ENCODE measurements around the gene TBC1D22B.

TBC1D22B gene

DNA sequence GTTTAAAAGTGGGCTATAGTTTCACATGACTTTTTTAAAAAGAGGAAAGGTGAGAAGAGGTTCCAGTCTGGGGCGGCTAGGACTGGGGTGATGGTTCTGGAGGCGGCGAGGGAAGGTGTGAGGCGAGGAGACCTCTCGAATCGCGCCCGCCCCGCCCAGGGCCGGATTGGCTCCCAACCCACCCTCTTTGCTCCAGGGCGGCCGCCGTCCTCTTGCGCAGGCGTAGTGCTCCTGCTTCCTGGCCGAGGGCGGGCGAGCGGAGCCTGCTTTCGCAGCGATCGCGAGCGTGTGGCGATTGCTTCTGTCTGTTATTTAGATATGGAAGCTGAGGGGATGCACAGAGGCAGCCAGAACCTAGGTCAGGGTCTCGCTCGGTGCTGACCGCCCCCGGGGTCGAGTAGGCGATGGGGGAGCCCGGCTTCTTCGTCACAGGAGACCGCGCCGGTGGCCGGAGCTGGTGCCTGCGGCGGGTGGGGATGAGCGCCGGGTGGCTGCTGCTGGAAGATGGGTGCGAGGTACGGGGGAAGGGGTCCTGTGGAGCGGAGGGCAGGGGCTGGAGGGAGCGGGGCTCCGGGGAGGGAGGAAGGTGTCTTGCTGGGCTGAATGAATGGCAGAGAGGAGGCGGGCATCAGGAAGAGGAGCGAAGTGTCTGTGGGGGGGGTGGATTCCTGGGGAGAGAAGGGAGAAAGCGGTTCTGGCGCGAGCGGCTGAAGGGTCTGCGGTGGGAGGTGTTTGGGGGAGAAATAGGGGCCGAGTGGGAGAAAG, 96.4 kb downstream of the TBC1D22B start, which contains the start of gene RNF8 (continued):
- no peak for TF ChIP-seq ZNF292 (tag by site-specific recombination; IDR thresholded peaks at IDR 0.05; ENCODE audit: borderline replicate concordance, low read depth)
- TF ChIP-seq ZNF707 (tag by site-specific recombination; IDR thresholded peaks at IDR 0.05) = no peak
- TF ChIP-seq ZNF19 (tag by site-specific recombination; IDR thresholded peaks at IDR 0.05; ENCODE audit: low read depth) = no peak
- TF ChIP-seq ZBTB1 (tag by site-specific recombination; IDR thresholded peaks at IDR 0.05) = no peak
- no peak; the same call in 1 of the 2 replicates for TF ChIP-seq PRDM1 (tag by site-specific recombination; IDR thresholded peaks at IDR 0.05)
- no peak for TF ChIP-seq ZNF274 (IDR thresholded peaks at IDR 0.05; ENCODE audit: low read length)
- TF ChIP-seq ZNF274 (tag by site-specific recombination; IDR thresholded peaks at IDR 0.05; ENCODE audit: borderline replicate concordance) = no peak
- TF ChIP-seq ZBTB17 (tag by site-specific recombination; IDR thresholded peaks at IDR 0.05) = peak; percentile 99
- no peak for TF ChIP-seq ZNF670 (tag by site-specific recombination; IDR thresholded peaks at IDR 0.05; ENCODE audit: low read depth)
- TF ChIP-seq WT1 (tag by site-specific recombination; IDR thresholded peaks at IDR 0.05) = peak; percentile 38; the same call in 1 of the 2 replicates
- TF ChIP-seq ZSCAN16 (tag by site-specific recombination; IDR thresholded peaks at IDR 0.05) = no peak
- 0 out of 2 replicates have a peak, but pooled peaks have one; percentile 29 for TF ChIP-seq ZNF777 (tag by site-specific recombination; IDR thresholded peaks at IDR 0.05; ENCODE audit: borderline replicate concordance)
- no peak for TF ChIP-seq ZNF658 (tag by site-specific recombination; IDR thresholded peaks at IDR 0.05)
- peak; percentile 66 for TF ChIP-seq ZNF76 (tag by site-specific recombination; IDR thresholded peaks at IDR 0.05; ENCODE audit: borderline replicate concordance, low read depth)
- TF ChIP-seq ZNF692 (tag by site-specific recombination; IDR thresholded peaks at IDR 0.05) = peak; percentile 32; the same call in 1 of the 2 replicates
- TF ChIP-seq, protein P1, sequence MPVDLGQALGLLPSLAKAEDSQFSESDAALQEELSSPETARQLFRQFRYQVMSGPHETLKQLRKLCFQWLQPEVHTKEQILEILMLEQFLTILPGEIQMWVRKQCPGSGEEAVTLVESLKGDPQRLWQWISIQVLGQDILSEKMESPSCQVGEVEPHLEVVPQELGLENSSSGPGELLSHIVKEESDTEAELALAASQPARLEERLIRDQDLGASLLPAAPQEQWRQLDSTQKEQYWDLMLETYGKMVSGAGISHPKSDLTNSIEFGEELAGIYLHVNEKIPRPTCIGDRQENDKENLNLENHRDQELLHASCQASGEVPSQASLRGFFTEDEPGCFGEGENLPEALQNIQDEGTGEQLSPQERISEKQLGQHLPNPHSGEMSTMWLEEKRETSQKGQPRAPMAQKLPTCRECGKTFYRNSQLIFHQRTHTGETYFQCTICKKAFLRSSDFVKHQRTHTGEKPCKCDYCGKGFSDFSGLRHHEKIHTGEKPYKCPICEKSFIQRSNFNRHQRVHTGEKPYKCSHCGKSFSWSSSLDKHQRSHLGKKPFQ (tag by site-specific recombination; IDR thresholded peaks at IDR 0.05) = no peak
- peak; percentile 50; the same call in 1 of the 2 replicates for TF ChIP-seq ZNF148 (tag by site-specific recombination; IDR thresholded peaks at IDR 0.05; ENCODE audit: borderline replicate concordance)
- TF ChIP-seq ATF2 (tag by site-specific recombination; IDR thresholded peaks at IDR 0.05; ENCODE audit: low read depth) = no peak
- TF ChIP-seq ZNF37A (tag by site-specific recombination; IDR thresholded peaks at IDR 0.05) = no peak
- no peak for TF ChIP-seq ZNF350 (tag by site-specific recombination; IDR thresholded peaks at IDR 0.05)
- no peak for TF ChIP-seq ZNF366 (tag by site-specific recombination; conservative IDR thresholded peaks at IDR 0.05)
- TF ChIP-seq, protein P2, sequence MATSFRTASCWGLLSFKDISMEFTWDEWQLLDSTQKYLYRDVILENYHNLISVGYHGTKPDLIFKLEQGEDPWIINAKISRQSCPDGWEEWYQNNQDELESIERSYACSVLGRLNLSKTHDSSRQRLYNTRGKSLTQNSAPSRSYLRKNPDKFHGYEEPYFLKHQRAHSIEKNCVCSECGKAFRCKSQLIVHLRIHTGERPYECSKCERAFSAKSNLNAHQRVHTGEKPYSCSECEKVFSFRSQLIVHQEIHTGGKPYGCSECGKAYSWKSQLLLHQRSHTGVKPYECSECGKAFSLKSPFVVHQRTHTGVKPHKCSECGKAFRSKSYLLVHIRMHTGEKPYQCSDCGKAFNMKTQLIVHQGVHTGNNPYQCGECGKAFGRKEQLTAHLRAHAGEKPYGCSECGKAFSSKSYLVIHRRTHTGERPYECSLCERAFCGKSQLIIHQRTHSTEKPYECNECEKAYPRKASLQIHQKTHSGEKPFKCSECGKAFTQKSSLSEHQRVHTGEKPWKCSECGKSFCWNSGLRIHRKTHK (tag by site-specific recombination; IDR thresholded peaks at IDR 0.05) = no peak
- no peak for TF ChIP-seq KLF16 (tag by site-specific recombination; IDR thresholded peaks at IDR 0.05)
- TF ChIP-seq, protein P3, sequence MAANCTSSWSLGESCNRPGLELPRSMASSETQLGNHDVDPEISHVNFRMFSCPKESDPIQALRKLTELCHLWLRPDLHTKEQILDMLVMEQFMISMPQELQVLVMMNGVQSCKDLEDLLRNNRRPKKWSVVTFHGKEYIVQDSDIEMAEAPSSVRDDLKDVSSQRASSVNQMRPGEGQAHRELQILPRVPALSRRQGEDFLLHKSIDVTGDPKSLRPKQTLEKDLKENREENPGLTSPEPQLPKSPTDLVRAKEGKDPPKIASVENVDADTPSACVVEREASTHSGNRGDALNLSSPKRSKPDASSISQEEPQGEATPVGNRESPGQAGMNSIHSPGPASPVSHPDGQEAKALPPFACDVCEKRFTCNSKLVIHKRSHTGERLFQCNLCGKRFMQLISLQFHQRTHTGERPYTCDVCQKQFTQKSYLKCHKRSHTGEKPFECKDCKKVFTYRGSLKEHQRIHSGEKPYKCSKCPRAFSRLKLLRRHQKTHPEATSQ (tag by site-specific recombination; IDR thresholded peaks at IDR 0.05) = no peak
- TF ChIP-seq, protein P4, sequence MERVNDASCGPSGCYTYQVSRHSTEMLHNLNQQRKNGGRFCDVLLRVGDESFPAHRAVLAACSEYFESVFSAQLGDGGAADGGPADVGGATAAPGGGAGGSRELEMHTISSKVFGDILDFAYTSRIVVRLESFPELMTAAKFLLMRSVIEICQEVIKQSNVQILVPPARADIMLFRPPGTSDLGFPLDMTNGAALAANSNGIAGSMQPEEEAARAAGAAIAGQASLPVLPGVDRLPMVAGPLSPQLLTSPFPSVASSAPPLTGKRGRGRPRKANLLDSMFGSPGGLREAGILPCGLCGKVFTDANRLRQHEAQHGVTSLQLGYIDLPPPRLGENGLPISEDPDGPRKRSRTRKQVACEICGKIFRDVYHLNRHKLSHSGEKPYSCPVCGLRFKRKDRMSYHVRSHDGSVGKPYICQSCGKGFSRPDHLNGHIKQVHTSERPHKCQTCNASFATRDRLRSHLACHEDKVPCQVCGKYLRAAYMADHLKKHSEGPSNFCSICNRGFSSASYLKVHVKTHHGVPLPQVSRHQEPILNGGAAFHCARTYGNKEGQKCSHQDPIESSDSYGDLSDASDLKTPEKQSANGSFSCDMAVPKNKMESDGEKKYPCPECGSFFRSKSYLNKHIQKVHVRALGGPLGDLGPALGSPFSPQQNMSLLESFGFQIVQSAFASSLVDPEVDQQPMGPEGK (tag by site-specific recombination; IDR thresholded peaks at IDR 0.05) = peak; percentile 92
- no peak for TF ChIP-seq SCRT1 (tag by site-specific recombination; IDR thresholded peaks at IDR 0.05; ENCODE audit: borderline replicate concordance)
- TF ChIP-seq MEIS1 (CRISPR knock-in tag; IDR thresholded peaks at IDR 0.05; ENCODE audit: borderline replicate concordance) = no peak
- no peak for TF ChIP-seq GFI1B (tag by site-specific recombination; IDR thresholded peaks at IDR 0.05)

Measured in HEK293 (cell line).